Activated gamma-delta T cell treated with Interleukin-2 at 50 U/mL for 16 hours (primary cell): ENCODE measurements around the gene DOCK10.
"Not testable (repeated sequence)": the region's sequence is repeated elsewhere in the genome, so short reads cannot be mapped to it uniquely, and the experiment has no call there.

ENCODE experiments used
- DNase-seq: peaks from one replicate; pipeline ENCODE4 v3.0.0-alpha.2; 2020

DOCK10 gene

DNA sequence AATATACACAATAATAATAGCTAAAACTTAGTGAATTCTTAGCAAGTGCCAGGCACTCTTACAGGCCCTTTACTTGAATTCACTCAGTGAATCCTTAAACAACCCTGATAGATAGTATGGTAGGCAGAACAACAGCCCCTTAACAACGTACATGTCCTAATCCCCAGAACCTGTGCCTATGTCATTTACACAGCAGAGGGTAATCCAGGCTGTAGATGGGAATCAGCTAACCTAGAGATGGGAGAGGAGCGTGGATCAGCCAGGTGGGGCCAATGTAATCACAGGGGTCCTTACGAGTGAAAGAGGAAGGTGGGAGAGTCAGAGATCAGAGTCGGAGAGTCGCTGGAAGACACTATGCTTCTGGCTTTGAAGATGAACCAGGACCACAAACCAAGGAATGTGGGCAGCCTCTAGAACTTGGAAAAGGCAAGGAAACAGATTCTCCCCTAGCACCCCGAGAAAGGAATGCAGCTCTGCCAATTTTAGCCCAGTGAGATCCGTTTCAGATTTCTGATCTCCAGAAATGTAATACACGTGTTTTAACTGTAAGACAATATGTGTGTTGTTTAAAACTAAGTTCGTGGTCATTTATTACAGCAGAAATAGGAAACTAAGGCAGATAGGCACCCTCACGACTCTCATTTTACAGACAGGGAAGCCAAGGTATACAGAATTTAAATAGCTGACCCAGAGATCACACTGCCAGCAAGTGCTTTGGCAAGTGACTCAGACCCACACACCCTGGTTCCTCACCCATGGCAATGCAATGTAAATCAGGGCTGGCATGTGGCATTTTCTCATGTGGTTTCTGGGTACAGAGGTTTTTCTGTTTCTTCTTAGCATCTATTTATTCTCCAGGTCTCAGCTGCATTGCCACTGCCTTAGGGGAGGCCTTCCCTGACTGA lies 68.9 kb downstream of the DOCK10 start:
- DNase-seq = peak; percentile 48

DNA sequence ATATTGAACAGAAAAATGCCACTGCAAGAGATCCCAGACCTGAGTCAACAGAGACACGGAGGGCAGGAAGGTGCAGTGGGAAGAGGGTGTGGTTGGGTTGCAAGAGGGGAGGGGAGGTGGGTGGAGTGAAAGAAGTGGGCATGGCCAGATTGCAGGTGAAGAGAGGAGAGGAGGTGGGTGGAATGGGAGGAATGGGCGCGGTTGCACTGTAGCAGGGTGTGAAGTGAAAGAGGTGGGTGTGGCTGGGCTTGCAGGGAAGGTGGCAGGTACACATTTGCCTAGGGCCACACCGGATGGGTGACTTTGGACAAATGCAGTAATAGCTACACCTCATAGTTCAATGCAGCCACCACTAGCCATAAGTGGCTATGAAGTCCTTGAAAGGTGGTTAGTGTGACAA lies 71.1 kb downstream of the DOCK10 start:
- DNase-seq = no peak

DNA sequence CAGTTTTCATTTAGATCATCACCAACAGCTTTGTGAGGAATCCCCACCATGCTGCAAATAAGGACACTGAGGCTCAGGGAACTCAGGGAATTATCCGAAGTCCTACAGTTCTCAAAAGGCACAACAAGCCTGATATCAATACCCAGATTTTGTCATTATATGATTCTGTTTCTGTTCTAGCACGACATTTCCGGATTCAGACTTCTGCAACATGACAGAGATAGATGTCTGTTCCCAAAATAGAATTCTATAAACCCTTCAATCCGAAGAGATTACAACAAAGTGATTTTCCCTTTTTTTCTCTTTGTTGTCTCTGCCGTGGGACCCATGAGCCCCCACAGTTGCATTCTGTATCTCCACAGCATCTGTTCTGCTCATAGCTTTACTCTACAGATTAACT lies 72.0 kb downstream of the DOCK10 start:
- no peak for DNase-seq

DNA sequence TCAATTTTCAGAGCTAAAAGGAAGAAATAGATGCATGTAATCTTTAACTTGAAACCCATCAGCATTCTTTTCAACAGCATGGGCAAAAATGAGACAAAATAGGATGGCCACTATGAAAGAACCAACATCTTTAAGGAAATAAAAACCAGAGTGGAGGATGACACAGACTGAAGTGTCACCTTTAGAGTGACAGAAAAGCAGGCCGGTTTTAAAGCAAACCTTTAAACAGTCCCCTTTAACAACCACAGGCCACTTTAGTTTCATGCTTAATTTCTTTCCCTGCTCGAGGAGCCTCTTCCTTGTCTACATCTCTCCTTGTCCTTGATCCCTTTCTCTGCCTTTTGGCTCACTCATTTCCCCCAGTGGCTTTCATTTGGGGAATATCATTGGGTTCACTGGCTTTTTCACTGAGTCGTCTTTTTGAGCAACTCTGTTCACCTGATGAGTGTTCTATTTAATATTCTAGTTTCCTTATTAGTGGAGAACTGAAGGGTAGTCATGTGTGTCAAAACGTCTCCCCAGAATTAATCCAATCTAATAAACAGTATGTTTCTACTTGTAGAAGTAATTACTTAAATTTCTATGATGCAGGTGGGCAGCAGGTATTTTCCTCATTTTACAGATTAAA lies 72.5 kb downstream of the DOCK10 start:
- no peak for DNase-seq

DNA sequence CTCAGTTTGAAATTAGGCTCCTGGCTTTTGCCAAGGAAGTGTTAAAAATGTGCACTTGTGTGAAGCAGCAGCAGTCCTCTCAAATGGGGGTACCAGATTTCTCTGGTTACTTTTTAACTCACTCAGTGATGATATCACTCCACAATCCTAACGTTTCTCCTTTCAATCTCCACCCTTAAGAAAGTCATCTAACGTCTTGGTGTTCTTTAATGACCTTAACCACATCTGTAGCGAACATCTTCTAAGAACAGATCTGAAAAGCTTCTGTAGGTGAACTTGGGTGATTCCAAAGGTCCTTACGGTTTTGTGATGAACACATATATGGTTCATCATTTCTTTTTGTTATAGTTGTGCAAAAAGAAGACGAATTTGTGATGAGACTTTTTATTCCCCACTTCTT lies 73.2 kb downstream of the DOCK10 start:
- no peak for DNase-seq

DNA sequence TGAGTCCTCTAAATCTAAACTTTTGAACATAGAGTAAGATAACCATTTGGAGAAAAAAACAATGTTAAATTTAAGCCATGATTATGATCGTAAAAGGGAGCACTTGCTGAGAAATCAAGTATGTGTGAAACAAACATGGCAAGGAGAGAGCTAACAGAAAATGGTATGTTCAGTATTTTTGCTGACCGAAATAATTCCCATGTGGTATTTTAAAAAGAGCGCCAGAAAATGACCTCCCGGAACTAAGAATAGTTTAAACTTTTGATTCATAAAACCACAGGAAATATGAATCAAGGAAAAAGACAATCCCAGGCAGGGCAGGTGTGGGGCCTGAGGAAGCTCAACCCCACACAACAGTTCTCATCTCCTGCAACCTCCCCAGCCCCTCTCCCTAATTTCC lies 74.2 kb downstream of the DOCK10 start:
- no peak for DNase-seq

DNA sequence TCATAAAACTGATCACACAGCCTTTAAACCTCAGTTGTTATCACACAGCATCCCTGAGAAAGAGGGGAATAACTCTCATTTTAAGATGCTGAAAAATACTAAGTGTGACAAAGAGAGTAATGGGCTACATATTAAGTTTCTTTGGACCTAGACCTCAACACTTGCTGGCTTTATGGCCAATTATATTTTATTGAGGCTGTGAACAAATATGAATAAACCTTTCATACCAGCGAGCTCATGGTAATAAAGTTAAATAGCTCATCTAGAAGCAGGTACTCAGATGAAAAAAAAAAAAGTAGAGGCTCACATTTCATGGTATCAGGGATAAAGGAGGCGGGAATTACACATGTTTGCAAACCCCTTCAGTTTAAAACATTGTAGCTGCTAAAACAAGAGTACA lies 75.7 kb downstream of the DOCK10 start:
- no peak for DNase-seq

DNA sequence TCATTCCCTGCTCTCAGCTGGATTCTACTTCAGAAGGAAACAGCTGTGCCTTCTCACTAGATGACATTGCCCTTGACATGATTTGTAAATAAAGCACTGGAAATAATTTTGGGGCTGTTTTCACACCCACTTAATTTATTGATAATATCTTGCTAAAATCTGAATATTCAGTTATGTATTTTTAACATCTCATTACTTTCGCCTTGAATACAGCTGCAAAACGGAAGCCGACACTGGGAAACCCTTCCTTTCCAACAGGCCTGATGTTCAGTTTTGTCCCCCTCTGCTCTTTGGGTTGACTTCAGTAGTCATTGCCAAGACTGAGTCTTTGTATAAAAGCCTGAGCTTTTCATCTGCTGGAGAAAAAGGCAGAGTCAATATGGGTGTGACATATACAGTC lies 82.7 kb downstream of the DOCK10 start:
- DNase-seq = no peak

DNA sequence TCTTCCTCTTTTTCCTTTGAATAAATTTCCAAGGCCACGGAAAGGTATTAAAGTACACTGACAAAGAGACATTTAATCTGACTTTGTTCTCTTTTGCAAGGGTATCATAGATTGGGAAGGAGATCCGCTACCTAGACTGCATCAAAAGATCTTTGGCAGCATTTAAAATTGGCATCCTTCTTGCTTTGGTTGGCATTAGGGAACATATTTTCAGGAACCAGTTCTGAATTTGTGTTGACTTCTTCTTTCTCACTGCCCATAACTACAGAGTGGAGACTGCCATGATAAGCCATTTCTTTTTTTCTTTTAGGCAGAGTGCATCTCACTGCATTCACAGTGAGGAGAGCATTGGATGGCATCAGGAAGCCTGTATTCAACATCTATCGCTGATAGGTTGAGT lies 83.4 kb downstream of the DOCK10 start:
- no peak for DNase-seq

DNA sequence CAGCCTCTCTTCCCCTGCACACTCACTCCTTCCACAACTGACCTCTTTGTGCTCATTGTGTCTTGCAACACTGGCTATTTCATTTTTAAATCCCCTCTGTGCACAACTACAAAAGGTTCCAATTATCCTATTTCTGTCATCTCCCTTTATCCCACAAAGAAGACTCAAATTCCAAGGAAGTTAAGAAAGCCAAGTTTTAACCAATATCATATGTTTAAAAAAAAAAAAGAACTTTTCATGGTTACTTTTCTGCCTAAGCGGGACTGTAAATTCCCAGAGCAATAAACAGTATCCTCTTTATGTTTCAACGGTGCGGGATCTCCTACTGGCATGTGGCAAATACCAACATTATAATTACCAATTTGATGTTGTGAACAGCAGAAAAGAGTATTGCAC lies 83.8 kb downstream of the DOCK10 start:
- no peak for DNase-seq

DNA sequence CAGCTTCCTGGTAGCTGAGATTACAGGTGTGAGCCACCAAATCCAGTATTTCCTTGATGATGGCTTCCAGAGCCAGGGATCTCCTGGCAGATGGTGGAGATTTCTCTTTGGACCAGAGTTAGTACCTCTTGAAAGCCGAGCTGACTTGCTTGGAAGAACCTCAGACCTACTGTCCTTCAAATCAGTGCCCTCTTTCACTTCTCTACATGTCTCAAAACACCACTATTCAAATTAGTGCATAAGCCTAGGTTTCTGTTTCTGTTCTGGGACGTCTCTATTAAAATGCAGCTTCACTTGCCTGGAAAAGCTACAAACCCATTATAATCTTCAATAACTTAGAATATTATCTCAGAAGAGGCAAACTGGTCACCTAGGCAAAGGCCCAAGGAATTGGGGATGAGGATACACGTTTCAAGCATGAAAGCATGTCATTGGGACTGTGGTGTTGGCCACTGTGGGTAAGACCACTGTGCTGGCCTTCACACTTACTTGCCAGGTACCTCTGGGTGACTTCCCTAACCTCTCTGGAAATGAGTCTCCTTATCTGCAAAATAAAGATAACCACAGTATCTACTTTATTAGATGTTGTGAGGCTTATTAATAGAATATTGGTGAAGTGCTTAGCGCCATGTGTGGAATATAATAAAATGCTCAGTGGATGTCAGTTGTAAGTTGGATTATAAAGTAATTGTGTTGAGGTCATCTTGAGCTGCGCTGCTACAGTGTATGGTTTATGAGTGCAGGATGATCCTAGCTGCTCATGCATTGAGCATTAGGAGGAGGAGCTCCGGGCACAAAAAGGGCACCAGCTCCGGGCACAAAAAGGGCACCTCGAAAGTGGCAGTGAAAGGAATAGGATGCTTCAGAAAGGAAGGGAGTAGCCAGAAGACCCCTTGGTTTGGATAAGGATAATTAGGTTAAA lies 84.5 kb downstream of the DOCK10 start:
- no peak for DNase-seq

DNA sequence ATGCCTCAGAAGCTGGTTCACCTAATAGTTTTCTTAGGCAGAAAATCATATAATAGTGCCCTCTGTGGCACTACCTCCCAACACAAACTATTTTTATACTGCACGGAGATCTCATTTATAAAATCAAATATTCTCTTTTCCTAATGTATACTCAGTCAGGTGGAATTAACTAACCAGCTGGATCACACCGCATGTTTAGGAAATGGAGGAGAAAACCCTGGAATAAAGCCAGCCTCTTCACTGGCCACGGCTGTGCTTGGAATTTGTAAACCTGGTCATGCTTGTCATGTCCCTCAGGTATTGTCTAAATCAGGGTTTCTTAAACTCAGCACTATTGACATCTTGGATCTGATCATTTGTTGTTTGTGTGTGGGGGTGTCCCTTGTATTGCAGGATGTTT lies 85.6 kb downstream of the DOCK10 start:
- DNase-seq = no peak

DNA sequence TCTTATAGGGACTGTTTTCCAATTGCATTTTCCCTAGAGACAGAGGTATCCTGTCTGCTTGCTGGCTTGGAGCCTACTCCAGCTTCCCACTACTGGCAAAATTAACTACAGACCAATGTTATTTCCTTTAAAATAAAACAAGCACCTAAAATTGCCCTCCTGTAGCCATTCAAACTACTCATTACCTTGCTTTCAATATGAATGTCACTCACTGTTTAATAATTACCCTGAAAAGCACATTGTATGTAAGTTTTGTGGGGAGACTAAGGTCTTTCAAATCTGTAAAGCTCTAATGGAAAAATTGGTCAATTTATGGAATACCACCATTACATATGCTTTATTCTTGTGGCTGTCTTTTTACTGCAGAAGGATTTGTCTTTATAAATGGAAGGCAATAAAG lies 87.3 kb downstream of the DOCK10 start:
- no peak for DNase-seq

DNA sequence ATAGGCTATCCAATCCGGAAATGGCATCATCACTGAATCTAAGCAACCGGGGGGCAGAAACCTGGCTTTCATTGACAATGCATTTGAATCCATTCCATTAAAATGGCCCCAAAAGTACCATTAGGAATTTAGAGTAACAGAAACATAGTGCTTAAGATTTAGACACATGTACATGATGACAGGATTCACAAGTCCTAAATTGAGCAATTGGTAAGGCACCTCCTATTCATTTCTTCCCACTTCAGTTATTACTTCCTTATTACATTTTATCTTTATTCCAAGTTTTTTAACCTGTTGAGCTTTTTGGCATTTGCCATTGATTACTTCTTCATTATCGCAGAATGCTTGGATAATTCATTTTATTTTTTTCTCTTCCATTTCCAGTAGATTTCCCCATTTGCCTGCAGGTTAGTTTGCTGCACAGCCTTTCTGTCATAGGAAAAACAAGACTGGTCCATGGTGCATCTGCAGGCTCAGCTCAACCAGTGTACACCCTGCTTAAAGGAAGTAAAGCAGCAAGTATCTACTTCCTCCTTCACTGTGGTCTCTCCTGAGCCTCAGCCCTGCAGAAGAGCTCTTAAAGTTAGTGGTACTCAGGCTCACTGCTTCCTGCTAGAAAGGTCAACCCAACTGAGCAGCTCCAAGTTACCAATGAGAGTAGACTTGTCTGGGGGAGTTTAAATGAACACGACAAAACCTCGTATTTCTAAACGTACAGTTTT lies 89.2 kb downstream of the DOCK10 start:
- peak; percentile 45 for DNase-seq

DNA sequence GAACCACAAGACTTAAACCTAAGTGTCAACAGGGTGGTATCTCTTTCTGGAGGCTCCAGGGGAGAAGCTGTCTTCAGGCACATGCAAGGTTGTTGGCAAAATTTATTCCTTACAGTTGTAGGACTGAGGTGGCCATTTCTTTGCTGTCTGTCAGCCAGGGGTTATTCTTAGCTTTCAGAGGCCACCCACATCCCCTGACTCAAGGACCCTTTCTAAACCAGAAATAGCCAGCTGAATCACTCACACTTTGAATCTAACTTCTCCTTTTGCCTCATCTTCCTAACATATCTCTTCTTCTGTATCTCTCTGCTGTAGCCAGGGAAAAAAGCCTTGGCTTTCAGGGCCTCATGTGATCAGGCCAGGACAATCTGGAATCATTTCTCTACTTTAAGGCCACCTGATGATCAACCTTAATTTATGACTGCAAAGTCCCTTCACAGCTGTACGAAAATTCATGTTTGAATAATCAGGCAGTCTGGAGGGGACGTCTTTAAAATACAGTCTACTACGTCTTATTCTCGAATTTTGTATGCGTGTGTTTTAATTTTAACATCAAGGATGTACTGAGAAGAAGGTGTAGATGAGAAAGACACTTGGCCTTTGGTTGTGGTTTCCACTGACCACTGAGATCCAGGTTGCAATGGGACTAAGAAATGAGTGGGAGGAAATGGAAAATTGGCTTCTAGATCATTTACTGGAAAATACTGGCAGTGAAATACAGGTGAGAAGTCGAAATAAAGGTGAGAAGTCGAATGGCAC lies 90.4 kb downstream of the DOCK10 start:
- no peak for DNase-seq

DNA sequence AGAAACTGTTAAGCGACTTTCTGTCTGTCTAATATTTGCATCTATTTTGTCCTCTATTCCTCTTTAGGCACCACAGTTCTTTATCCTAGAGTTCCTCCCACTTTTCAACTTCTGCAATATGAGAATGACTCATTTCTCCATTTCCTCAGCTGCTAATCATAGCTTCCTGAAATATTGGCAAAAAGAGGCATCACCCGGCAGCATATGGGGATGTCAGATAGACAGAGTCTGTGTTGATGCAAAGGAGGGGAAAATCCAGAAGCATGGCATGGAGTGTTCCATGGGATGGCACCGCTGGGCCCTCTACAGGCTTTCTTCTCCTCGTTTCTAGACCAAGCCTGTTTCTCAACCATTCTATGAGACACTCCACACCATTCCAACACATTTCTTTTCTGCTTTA lies 93.4 kb downstream of the DOCK10 start:
- DNase-seq = no peak

DNA sequence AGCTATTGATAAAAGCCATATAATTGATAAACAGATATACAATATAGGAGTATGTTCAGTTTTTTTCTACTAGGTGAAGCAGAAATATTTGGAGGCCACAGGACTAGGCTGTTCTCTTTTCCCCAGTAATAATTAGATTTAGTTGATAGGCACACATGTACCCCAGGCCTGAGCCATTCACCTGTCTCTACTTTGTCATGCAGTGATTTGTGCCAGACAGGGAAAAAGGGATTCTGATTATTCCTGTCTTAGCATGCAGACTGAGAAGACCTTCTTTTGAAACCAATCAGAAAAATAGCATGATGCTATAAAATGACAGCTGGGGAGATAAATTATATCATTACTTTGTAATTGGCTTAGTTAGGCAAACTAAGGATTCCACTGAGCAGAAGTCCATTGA lies 94.3 kb downstream of the DOCK10 start:
- no peak for DNase-seq

DNA sequence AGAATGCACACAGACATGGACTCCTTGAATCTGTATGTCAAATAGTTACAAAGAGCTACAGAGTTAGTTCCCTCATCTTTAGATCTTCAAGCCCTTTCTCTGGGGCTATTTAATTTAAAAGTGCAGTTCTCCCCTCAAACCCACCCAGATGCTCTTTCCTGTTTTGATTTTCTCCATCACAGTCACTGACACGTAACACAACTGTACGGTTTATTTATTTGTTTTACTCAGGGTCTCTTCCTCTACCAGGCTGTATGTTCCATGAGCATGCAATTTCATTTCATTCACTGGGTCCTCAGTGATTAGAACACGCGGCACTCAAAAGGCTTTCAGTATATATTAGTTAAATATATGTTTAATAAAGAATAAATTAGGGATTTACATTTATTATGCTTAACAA lies 94.7 kb downstream of the DOCK10 start:
- no peak for DNase-seq

DNA sequence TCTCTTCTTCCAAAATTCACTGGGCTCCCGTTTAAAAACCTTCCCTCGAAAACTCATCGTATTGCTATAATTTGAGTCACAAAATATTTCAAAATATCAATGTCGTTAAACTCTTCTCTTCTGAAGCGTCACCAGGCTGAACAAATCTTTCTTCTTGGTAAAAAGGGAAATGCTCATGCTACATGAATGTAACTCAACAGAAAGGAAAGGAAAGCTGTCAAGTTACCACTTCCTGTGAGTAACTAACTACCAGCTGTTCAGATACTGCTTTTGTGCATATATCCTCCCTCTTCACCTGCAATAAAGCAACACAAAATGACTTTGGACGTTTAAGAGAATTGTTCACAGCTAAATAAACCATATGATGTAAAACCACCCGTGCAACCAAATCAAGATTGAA lies 95.4 kb downstream of the DOCK10 start:
- no peak for DNase-seq

DNA sequence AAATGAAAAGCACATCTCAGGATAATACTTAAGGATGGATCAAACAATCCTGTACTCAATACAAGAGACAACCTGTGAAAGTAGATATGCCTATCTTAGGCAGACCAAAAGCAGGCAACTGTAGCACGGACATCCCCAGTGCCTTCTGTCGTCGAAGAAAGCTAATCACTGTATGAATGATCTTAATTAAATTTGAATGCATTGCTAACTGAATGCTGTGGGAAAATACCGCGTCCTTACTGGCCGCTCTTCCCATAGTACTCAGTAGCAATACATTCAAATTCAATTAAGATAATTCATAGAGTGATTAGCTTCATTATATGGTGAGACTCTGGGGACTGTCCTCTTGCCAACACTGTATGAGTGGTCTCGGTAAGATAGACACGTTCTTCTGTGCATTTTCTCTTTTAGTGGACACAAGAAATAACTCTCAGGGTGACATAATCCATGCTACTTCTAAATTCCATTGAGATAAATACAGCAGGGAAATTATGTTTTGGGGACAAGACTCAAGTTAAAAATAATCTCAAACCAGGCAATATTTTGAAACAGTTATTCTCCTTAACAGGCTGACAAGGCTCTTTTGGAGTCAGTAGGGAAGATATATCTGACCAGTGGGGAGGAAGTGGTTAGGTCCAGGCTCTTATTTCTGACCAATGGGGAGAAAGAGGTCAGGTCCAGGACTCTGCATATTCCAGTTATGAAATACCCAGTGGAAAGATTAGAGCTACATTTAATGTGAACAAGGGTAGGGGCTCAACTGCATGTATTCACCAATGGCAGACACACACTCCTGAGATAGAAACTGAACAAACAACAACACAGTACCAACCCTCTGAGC lies 97.3 kb downstream of the DOCK10 start:
- no peak for DNase-seq

DNA sequence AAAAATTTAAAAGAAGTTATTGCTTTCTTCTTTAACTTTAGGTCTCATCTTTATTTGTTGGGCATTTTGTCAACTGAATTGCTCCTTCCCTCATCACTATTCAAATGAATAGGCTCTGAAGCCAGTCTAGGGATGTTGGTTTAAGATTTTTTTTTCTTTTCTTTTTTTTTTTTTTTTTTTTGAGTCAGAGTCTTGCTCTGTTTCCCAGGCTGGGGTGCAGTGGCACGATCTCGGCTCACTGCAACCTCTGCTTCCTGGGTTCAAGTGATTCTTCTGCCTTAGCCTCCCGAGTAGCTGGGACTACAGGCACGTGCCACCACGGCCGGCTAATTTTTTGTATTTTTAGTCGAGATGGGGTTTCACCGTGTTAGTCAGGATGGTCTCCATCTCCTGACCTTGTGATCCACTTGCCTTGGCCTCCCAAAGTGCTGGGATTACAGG lies 98.6 kb downstream of the DOCK10 start:
- DNase-seq = not testable (repeated sequence)
